Liver (tissue), 2 donors: ENCODE results near the gene DESI1.
"Not testable (repeated sequence)": the region's sequence is repeated elsewhere in the genome, so short reads cannot be mapped to it uniquely, and the experiment has no call there.

Experiments
- MAX ChIP-seq: IDR thresholded peaks from 2 replicates; pipeline ENCODE4 v1.6.1; 2016; ENCODE audit warnings: antibody characterized with exemption
- YY1 ChIP-seq: IDR thresholded peaks from 2 replicates; pipeline ENCODE4 v1.6.1; 2016; ENCODE audit warnings: antibody characterized with exemption, mild to moderate bottlenecking
- TF ChIP-seq, protein P1 (sequence below): fragments of 150-350 bp; IDR thresholded peaks from 2 replicates; pipeline ENCODE4 v1.5.1; 2017; ENCODE audit warnings: improper control_type of control experiment, low read depth, low read length; ENCODE audit not compliant: missing input control
- donor health status: healthy.

- TF ChIP-seq, protein P1, sequence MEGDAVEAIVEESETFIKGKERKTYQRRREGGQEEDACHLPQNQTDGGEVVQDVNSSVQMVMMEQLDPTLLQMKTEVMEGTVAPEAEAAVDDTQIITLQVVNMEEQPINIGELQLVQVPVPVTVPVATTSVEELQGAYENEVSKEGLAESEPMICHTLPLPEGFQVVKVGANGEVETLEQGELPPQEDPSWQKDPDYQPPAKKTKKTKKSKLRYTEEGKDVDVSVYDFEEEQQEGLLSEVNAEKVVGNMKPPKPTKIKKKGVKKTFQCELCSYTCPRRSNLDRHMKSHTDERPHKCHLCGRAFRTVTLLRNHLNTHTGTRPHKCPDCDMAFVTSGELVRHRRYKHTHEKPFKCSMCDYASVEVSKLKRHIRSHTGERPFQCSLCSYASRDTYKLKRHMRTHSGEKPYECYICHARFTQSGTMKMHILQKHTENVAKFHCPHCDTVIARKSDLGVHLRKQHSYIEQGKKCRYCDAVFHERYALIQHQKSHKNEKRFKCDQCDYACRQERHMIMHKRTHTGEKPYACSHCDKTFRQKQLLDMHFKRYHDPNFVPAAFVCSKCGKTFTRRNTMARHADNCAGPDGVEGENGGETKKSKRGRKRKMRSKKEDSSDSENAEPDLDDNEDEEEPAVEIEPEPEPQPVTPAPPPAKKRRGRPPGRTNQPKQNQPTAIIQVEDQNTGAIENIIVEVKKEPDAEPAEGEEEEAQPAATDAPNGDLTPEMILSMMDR = not testable (repeated sequence)
- TF ChIP-seq YY1, MAX: not testable (repeated sequence)
These were observed 16.8 kb upstream of the DESI1 start for GRCh38 chr22:41637623-41638022.
